ENCODE data around the gene PACS2.

DNA sequence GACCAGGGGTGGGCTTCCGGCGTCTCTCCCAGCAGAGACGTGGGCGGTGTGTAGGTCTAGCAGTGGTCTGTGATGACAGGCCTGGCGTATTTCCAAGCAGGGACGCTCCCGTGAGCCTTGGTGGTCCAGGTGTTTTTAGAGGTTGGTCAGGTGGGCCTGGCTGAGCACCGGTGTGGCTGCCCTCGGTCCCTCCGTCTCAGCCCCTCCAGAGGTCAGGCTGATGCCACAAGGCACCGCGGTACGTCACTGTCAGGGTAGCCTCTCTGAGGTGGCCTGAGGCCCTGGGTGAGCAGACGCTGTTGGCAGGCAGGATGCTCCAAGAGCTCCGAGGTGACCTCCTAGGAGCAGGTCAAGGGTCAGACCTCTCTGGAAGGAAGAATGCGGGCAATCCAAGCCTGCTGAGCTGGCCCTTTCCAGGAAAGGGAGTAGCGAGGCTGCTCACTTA lies 118.6 kb downstream of the PACS2 start:
- TF ChIP-seq CTCF (IDR thresholded peaks at IDR 0.05) (no peak), ZFX (IDR thresholded peaks at IDR 0.05; ENCODE audit: borderline replicate concordance) (no peak)
